H9 (cell line): Measurements from ENCODE around the gene MALSU1. TPM values are rescaled to one million over a fixed set of nuclear protein-coding genes. Genes with fewer than 3 reads are reported as not detected.

Experiments
- DNase-seq: peaks from one replicate; pipeline ENCODE4 v3.0.0-alpha.2; 2017
- H2AFZ ChIP-seq: one replicate; pipeline ENCODE4 v1.6.1; 2013; ENCODE audit warnings: mild to moderate bottlenecking, low read length, control low read depth, moderate library complexity
- H2AK5ac ChIP-seq: 2 replicates; pipeline ENCODE4 v1.6.1; 2013; ENCODE audit warnings: low read length, control low read depth, mixed read lengths; ENCODE audit not compliant: insufficient read length
- H2BK120ac ChIP-seq: one replicate; pipeline ENCODE4 v1.6.1; 2013; ENCODE audit warnings: low read depth, mild to moderate bottlenecking, low read length, control low read depth, inconsistent platforms; ENCODE audit not compliant: poor library complexity, severe bottlenecking
- H2BK12ac ChIP-seq: 2 replicates; pipeline ENCODE4 v1.6.1; 2013; ENCODE audit warnings: low read length, control low read depth, mixed read lengths, low read depth; ENCODE audit not compliant: insufficient read length
- H2BK15ac ChIP-seq: 2 replicates; pipeline ENCODE4 v1.6.1; 2013; ENCODE audit warnings: low read depth, low read length, control low read depth
- H2BK20ac ChIP-seq: one replicate; pipeline ENCODE4 v1.6.1; 2013; ENCODE audit warnings: low read depth, mild to moderate bottlenecking, low read length, control low read depth, inconsistent platforms; ENCODE audit not compliant: poor library complexity, severe bottlenecking
- H2BK5ac ChIP-seq: 2 replicates; pipeline ENCODE4 v1.6.1; 2013; ENCODE audit warnings: low read length, control low read depth, mixed read lengths; ENCODE audit not compliant: insufficient read length
- H3K14ac ChIP-seq: 2 replicates; pipeline ENCODE4 v1.6.1; 2013; ENCODE audit warnings: low read length, control low read depth; ENCODE audit not compliant: insufficient read depth
- H3K18ac ChIP-seq: 2 replicates; pipeline ENCODE4 v1.6.1; 2013; ENCODE audit warnings: low read depth, mild to moderate bottlenecking, mixed read lengths, low read length, control low read depth; ENCODE audit not compliant: insufficient read length
- H3K23ac ChIP-seq: 2 replicates; pipeline ENCODE4 v1.6.1; 2013; ENCODE audit warnings: low read length, control low read depth, mixed read lengths, low read depth; ENCODE audit not compliant: insufficient read length
- H3K23me2 ChIP-seq: 2 replicates; pipeline ENCODE4 v1.6.1; 2013; ENCODE audit warnings: low read depth, mild to moderate bottlenecking, mixed read lengths, low read length, control low read depth; ENCODE audit not compliant: insufficient read length, poor library complexity, severe bottlenecking
- H3K27ac ChIP-seq: 2 replicates; pipeline ENCODE4 v1.5.1; 2013; ENCODE audit warnings: low read length, control low read depth, mixed read lengths, low read depth; ENCODE audit not compliant: insufficient read length
- H3K27me3 ChIP-seq: 2 replicates; pipeline ENCODE4 v1.6.1; 2013; ENCODE audit warnings: low read length, control low read depth, inconsistent platforms; ENCODE audit not compliant: insufficient read depth
- H3K4ac ChIP-seq: 2 replicates; pipeline ENCODE4 v1.6.1; 2013; ENCODE audit warnings: low read depth, mild to moderate bottlenecking, control low read depth, inconsistent platforms, low read length, moderate library complexity
- H3K4me1 ChIP-seq: 2 replicates; pipeline ENCODE4 v1.6.1; 2013; ENCODE audit warnings: low read length, control low read depth, inconsistent platforms; ENCODE audit not compliant: insufficient read depth
- H3K4me2 ChIP-seq: 2 replicates; pipeline ENCODE4 v1.6.1; 2013; ENCODE audit warnings: low read length, control low read depth, mixed read lengths; ENCODE audit not compliant: insufficient read length, insufficient read depth
- H3K56ac ChIP-seq: 2 replicates; pipeline ENCODE4 v1.6.1; 2013; ENCODE audit warnings: low read depth, mild to moderate bottlenecking, mixed read lengths, low read length, control low read depth; ENCODE audit not compliant: insufficient read length
- H3K79me1 ChIP-seq: 2 replicates; pipeline ENCODE4 v1.6.1; 2013; ENCODE audit warnings: low read depth, mild to moderate bottlenecking, moderate library complexity, low read length, control low read depth, inconsistent platforms; ENCODE audit not compliant: insufficient read depth, poor library complexity, severe bottlenecking
- H3K79me2 ChIP-seq: 2 replicates; pipeline ENCODE4 v1.6.1; 2013; ENCODE audit warnings: low read length, control low read depth, inconsistent platforms; ENCODE audit not compliant: insufficient read depth
- H3K9ac ChIP-seq: 2 replicates; pipeline ENCODE4 v1.6.1; 2013; ENCODE audit warnings: low read length, control low read depth, mixed read lengths; ENCODE audit not compliant: insufficient read length; ENCODE audit errors: extremely low read depth
- H3K9me3 ChIP-seq: one replicate; pipeline ENCODE4 v1.6.1; 2013; ENCODE audit warnings: low read depth, low read length, inconsistent platforms; ENCODE audit not compliant: control insufficient read depth
- H3T11ph ChIP-seq: one replicate; pipeline ENCODE4 v1.6.1; 2013; ENCODE audit warnings: mild to moderate bottlenecking, low read length, control low read depth, inconsistent platforms
- H4K20me1 ChIP-seq: one replicate; pipeline ENCODE4 v1.6.1; 2013; ENCODE audit not compliant: control insufficient read depth, insufficient read length, insufficient read depth
- H4K5ac ChIP-seq: 2 replicates; pipeline ENCODE4 v1.6.1; 2013; ENCODE audit warnings: low read depth, mild to moderate bottlenecking, mixed read lengths, low read length, control low read depth; ENCODE audit not compliant: insufficient read length
- H4K8ac ChIP-seq: replicated peaks from 2 replicates; pipeline ENCODE4 v1.6.1; 2013; ENCODE audit warnings: low read length, control low read depth, mixed read lengths, low read depth; ENCODE audit not compliant: insufficient read length
- H4K91ac ChIP-seq: 2 replicates; pipeline ENCODE4 v1.6.1; 2013; ENCODE audit warnings: low read depth, mild to moderate bottlenecking, moderate library complexity, mixed read lengths, low read length, control low read depth; ENCODE audit not compliant: insufficient read length
- H3K27ac Mint-ChIP-seq, 3 experiments: 2 replicates in 2 of 3; 3 replicates in 1 of 3; pipeline ENCODE4 v1.8.0; 2020 to 2021; ENCODE audit warnings: mixed read lengths in 3 of 3, mild to moderate bottlenecking in 1 of 3, moderate library complexity in 1 of 3
- H3K27me3 Mint-ChIP-seq: 2 replicates; pipeline ENCODE4 v1.8.0; 2021; ENCODE audit warnings: low read depth, mild to moderate bottlenecking, moderate library complexity, mixed read lengths
- H3K36me3 Mint-ChIP-seq, 3 experiments: 2 replicates in 2 of 3; 3 replicates in 1 of 3; pipeline ENCODE4 v1.8.0; 2020 to 2021; ENCODE audit warnings: low read depth in 3 of 3, mixed read lengths in 3 of 3; ENCODE audit not compliant: insufficient read depth in 1 of 3
- H3K4me1 Mint-ChIP-seq, 2 experiments: 2 replicates each; pipeline ENCODE4 v1.8.0; 2020; ENCODE audit warnings: mixed read lengths in 2 of 2
- H3K4me3 Mint-ChIP-seq, 2 experiments: 2 replicates in 1 of 2; 3 replicates in 1 of 2; pipeline ENCODE4 v1.8.0; 2020 to 2021; ENCODE audit warnings: mild to moderate bottlenecking in 2 of 2, mixed read lengths in 2 of 2, moderate library complexity in 1 of 2
- H3K9me3 Mint-ChIP-seq, 2 experiments: 2 replicates in 1 of 2; 3 replicates in 1 of 2; pipeline ENCODE4 v1.8.0; 2020; ENCODE audit warnings: mild to moderate bottlenecking in 2 of 2, mixed read lengths in 2 of 2, moderate library complexity in 1 of 2
- WGBS: extraction: QIAGEN DNeasy Blood & Tissue Kit; methylation state at CpG from one replicate; pipeline ENCODE4 v1.1.7; 2013; ENCODE audit warnings: missing lambda C conversion rate, low lambda C conversion rate, mixed read lengths; ENCODE audit not compliant: insufficient read length; ENCODE audit errors: extremely low coverage; 5-methylcytosine and 5-hydroxymethylcytosine counted together
- total RNA-seq: library from RNA; stranded (reverse); gene quantifications from 2 replicates; pipeline ENCODE4 v1.2.1, GENCODE V29; 2021
- TF ChIP-seq, protein P1 (sequence below): fragments of 200-600 bp; sonication (generic); conservative IDR thresholded peaks from 3 replicates; pipeline ENCODE4 v1.8.0; 2021; ENCODE audit warnings: antibody characterized with exemption, mild to moderate bottlenecking

MALSU1 gene
- total RNA-seq, 1 experiment from 2014 or later = 83.4 TPM

DNA sequence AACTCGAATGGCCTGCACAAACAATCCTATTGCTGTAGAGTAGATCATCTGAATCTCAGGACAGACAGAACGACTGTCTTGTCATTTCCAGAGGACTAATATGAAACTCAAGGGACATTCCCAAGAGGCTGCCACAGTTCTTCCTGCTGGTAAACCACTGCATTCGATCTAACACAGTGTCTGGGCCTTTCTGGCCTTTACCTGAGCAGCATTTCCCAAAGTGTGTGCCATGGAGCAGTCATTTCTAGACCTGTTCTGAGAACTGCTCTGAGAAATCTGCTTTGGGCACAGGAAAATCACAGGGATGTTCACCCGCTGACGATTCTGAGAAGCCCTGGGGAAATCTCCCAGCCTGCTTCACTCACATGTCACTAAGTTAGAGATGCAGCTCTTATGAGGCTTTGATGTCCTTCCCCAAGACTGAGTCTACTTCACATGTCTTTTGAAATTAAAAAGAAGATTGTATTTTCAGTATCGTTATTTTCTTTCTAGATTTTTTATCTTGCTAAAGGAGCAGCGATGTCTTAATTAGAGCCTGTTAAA lies 34.2 kb upstream of the MALSU1 start:
- Histone ChIP-seq H2AFZ (no peak overlapping the region), H3K27me3 (no peaks in the 10 kb centered on the region), H2BK5ac (no peak overlapping the region), H2BK20ac (no peak overlapping the region), H4K91ac (no peak overlapping the region), H3K27ac (no peak overlapping the region), H3K9ac (no peak overlapping the region), H4K5ac (no peak overlapping the region), H4K20me1 (no peaks in the 10 kb centered on the region), H3K9me3 (no peaks in the 10 kb centered on the region), H2BK120ac (no peak overlapping the region), H3K4me1 (no peaks in the 10 kb centered on the region), H3K23me2 (no peaks in the 10 kb centered on the region), H3T11ph (no peak overlapping the region), H3K79me1 (no peaks in the 10 kb centered on the region), H4K8ac (no peak overlapping the region), H3K18ac (no peak overlapping the region), H3K14ac (no peak overlapping the region), H3K4me2 (no peak overlapping the region), H3K4ac (no peak overlapping the region), H2BK15ac (no peak overlapping the region), H2AK5ac (no peak overlapping the region), H2BK12ac (no peak overlapping the region), H3K79me2 (no peaks in the 10 kb centered on the region), H3K23ac (no peak overlapping the region), H3K56ac (no peak overlapping the region)
- Mint-ChIP-seq H3K27me3 (no peaks in the 10 kb centered on the region), H3K9me3 (no peaks in the 10 kb centered on the region), H3K36me3 (no peaks in the 10 kb centered on the region), H3K4me1 (no peaks in the 10 kb centered on the region), H3K27ac (no peak overlapping the region), H3K4me3 (no peak overlapping the region)
- no CpG with 5 or more reads among the region's 7 CpGs for WGBS
- no peak for DNase-seq
- TF ChIP-seq, protein P1, sequence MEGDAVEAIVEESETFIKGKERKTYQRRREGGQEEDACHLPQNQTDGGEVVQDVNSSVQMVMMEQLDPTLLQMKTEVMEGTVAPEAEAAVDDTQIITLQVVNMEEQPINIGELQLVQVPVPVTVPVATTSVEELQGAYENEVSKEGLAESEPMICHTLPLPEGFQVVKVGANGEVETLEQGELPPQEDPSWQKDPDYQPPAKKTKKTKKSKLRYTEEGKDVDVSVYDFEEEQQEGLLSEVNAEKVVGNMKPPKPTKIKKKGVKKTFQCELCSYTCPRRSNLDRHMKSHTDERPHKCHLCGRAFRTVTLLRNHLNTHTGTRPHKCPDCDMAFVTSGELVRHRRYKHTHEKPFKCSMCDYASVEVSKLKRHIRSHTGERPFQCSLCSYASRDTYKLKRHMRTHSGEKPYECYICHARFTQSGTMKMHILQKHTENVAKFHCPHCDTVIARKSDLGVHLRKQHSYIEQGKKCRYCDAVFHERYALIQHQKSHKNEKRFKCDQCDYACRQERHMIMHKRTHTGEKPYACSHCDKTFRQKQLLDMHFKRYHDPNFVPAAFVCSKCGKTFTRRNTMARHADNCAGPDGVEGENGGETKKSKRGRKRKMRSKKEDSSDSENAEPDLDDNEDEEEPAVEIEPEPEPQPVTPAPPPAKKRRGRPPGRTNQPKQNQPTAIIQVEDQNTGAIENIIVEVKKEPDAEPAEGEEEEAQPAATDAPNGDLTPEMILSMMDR = no peak
